GM08714 (cell line): ENCODE measurements around the gene SMARCA4.
"Not testable (repeated sequence)": the region's sequence is repeated elsewhere in the genome, so short reads cannot be mapped to it uniquely, and the experiment has no call there.

Source experiments
- H3K4me3 ChIP-seq: fragments of 200-500 bp; sonication (Bioruptor generic); 2 replicates; pipeline ENCODE4 v1.5.1; 2014; ENCODE audit warnings: mild to moderate bottlenecking, low read length, inconsistent platforms
- ZNF274 ChIP-seq: IDR thresholded peaks from 2 replicates; pipeline ENCODE4 v1.6.1; 2012; ENCODE audit warnings: mild to moderate bottlenecking, low read depth, low read length

Gene SMARCA4

DNA sequence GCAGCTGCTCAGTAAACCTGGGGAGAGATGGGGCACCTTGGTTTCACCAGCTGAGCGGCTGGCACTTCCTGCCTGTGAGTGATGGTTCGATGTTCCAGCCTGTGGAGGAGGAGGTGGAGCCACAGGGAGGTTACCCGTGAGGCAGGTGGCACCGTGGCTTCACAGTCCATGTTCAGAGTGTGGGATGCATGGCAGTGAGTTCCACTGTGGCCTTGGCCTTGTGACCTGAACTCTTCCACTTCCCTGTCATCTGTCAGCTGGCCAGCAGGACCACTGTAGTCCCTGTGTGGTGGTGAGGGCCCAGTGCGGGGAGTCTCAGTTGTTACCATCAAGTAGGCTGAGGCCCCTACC, 16.9 kb downstream of the SMARCA4 start:
- no peak overlapping the region for H3K4me3 ChIP-seq
- TF ChIP-seq ZNF274, result no peak

GRCh38 chr19:10979951-10980381, 19.1 kb downstream of the SMARCA4 start:
- H3K4me3 ChIP-seq, result no peak overlapping the region
- no peak for TF ChIP-seq ZNF274

DNA sequence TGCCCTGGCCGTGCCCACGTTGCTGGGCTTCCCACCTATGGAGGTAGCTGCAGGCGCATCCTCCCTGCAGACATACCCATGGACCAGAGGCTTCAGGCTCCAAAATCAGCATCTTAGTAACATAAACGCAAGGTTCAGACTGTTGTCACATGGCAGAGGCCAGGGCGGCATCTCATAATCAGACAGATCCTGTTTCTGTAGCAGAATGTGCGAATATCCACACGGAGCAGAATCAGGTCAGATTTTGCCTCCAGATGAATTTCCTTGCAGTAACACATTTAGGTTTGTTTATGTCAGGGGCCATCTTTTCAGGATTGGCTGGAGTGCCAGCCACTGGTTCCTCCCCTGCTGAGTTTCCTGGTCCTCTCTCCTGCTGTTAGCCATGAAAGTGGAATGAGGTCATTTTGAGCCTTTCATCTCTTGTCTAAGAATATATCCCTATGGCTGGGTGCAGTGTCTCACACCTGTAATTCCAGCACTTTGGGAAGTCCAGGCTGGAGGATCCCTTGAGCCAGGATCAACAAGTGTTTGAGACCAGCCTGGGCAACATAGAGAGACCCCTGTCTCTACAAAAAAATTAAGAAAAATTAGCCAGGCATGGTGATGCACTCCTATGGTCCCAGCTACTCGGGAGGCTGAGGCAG, 20.5 kb downstream of the SMARCA4 start:
- no peak overlapping the region for H3K4me3 ChIP-seq
- no peak for TF ChIP-seq ZNF274

DNA sequence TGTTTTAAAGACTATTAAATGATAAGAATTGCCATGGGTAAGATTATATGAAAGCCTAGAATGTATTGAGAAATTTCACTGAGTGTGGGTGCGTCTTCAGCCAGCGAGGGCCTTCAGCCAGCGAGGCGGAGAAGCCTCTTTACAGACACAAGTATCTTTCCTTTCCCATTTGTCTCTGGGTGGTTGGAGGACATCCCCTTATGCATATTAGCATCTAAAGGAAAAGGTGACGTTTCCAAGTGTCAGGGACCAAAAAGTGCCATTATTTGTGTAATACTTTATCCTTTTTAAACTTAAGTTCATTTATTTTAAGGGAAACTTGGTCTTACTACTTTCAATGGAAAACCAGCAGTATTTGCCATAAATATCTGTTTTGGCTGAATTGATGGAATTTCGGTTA, 22.2 kb downstream of the SMARCA4 start:
- H3K4me3 ChIP-seq, result no peak overlapping the region

DNA sequence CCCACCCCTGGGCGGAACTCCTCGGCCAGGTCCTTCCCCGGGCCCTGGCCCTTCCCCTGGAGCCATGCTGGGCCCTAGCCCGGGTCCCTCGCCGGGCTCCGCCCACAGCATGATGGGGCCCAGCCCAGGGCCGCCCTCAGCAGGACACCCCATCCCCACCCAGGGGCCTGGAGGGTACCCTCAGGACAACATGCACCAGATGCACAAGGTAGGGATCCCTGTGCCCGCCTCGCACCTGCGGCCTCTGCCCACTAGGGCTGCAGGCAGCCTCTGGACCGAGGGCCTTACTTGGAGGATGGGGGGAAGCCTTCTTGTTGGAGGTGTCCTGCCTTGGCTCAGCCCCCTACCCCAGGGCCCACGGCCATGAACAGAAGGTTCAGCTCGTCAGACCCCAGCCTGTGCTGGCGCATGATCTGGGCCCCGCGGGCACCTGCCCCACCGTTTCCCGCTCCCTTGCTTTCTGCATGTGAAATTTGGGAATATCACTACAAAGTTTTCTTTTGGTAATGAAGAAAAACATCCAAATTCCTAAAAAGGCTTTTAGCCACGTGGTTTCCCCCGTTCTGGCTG, 23.4 kb downstream of the SMARCA4 start:
- TF ChIP-seq ZNF274, result no peak
- no peak overlapping the region for H3K4me3 ChIP-seq

More for the DNA sequence above, 22.2 kb downstream of the SMARCA4 start:
- TF ChIP-seq ZNF274, result no peak

DNA sequence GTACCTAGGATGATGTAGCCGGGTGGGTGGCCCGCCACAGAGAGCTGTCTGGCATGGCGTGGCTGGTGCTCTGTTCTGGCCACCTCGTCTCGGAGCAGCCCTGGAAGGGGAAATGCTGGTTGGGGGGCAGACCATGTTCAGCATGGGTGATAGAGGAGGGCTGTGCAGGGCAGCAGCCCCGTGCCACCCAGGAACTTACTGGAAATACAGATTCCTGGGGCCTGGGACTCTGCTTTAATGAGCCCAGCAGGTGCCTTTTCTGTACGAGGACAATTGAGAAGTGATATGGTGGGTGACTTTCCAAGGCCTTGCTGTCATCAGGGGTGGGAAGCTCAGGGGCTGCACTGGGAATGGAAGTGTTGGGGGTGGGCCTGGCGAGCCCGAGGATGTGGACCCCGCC, 24.7 kb downstream of the SMARCA4 start:
- H3K4me3 ChIP-seq, result no peak overlapping the region
- no peak for TF ChIP-seq ZNF274

DNA sequence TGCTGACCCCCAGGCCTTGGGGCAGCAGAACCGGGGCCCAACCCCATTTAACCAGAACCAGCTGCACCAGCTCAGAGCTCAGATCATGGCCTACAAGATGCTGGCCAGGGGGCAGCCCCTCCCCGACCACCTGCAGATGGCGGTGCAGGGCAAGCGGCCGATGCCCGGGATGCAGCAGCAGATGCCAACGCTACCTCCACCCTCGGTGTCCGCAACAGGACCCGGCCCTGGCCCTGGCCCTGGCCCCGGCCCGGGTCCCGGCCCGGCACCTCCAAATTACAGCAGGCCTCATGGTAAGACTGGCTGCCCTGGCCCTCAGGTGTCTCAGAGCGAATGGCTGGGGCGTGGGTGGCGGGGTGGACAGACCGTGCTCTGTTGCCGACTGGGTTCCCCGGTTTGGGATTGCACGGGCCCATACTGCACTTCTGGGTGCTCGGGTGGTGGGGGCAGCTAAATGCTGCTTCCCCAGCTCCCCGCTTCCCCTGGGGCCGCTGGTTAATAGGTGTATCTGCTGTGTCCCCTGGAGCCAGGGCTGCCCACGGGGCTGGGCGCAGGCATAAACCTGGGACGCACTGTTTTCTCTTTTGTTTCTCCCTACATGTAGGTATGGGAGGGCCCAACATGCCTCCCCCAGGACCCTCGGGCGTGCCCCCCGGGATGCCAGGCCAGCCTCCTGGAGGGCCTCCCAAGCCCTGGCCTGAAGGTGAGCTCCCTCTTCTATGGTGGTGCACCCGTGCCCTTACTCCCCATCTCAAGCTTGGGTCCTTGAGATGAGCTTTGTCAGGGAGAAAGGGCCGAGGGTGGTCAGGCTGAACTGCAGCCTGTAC, 25.7 kb downstream of the SMARCA4 start:
- TF ChIP-seq ZNF274, result no peak
- no peak overlapping the region for H3K4me3 ChIP-seq

DNA sequence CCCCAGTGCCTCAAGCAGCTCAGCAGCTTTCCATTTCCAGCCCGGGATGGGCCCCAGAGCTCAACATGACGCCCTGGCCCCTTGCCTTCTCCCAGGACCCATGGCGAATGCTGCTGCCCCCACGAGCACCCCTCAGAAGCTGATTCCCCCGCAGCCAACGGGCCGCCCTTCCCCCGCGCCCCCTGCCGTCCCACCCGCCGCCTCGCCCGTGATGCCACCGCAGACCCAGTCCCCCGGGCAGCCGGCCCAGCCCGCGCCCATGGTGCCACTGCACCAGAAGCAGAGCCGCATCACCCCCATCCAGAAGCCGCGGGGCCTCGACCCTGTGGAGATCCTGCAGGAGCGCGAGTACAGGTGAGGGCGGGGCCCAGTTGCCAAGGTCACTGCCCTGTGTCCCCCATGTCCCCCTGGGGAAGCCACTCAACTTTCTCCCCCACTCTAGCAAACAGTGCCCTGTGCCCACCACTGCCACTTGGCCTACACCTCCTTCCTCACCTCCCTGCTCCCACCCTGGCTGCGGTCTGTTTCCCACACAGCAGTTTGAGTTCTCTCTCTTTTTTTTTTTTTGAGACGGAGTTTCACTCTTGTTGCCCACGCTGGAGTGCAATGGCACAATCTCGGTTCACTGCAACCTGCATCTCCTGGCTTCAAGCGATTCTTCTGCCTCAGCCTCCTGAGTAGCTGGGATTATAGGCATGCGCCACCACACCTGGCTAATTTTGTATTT, 26.9 kb downstream of the SMARCA4 start:
- no peak for TF ChIP-seq ZNF274
- no peak overlapping the region for H3K4me3 ChIP-seq

DNA sequence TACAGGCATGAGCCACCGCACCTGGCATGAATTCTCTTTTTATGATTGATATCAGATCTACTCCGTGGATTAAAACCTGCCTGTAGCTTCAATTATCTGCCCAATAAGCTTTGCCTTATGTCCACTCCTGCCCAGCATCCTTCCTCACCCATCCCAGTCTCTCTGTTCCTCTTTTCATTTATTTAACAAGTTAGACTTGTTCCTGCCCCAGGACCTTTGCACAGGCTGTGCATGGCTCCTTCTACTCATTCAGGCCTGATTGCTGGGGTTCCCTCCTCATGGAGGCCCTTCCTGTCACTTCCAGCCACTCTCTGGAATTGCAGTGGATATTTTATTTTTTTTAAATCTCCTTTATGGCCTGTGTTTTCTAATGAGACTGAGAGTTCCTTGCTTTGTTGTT, 27.6 kb downstream of the SMARCA4 start:
- no peak overlapping the region for H3K4me3 ChIP-seq
- no peak for TF ChIP-seq ZNF274

- TF ChIP-seq ZNF274, result no peak
- no peak overlapping the region for H3K4me3 ChIP-seq
Measured at GRCh38 chr19:10988921-10989320, 28.1 kb downstream of the SMARCA4 start.

GRCh38 chr19:10991076-10991475, 30.2 kb downstream of the SMARCA4 start:
- TF ChIP-seq ZNF274, result no peak

GRCh38 chr19:10991521-10992081, 30.8 kb downstream of the SMARCA4 start:
- no peak for TF ChIP-seq ZNF274
- no peak overlapping the region for H3K4me3 ChIP-seq

More at GRCh38 chr19:10991076-10991475, 30.2 kb downstream of the SMARCA4 start:
- no peak overlapping the region for H3K4me3 ChIP-seq

DNA sequence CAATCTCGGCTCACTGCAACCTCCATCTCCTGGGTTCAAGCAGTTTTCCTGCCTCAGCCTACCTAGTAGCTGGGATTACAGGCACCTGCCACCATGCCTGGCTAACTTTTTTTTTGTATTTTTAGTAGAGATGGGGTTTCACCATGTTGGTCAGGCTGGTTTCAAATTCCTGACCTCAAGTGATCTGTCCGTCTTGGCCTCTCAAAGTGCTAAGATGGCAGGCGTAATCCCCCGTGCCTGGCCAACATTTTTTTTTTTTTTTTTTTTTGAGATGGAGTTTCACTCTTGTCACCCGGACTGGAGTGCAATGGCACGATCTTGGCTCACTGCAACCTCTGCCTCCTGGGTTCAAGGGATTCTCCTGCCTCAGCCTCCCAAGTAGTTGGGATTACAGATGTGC, 31.3 kb downstream of the SMARCA4 start:
- not testable (repeated sequence) for H3K4me3 ChIP-seq

- H3K4me3 ChIP-seq, result no peak overlapping the region
- TF ChIP-seq ZNF274, result no peak
Measured at GRCh38 chr19:10995926-10996600, 35.2 kb downstream of the SMARCA4 start.
